GM23338 (cell line): ENCODE measurements around the gene DAAM2. TPM values are rescaled to one million over a fixed set of nuclear protein-coding genes. Genes with fewer than 3 reads are reported as not detected.

ENCODE experiments used
- ATAC-seq: fragments of 200-7000 bp; cut with Tn5 transposase; 3 replicates; pipeline ENCODE4 v1.9.1; 2020
- DNase-seq: peaks from one replicate; pipeline ENCODE4 v3.0.0-alpha.2; 2015; ENCODE audit warnings: low spot score
- H2AFZ ChIP-seq: fragments of 200-600 bp; sonication (generic); 2 replicates; pipeline ENCODE4 v1.8.0; 2016; ENCODE audit warnings: antibody characterized with exemption, mild to moderate bottlenecking, moderate library complexity
- H3F3A ChIP-seq: fragments of 200-600 bp; sonication (generic); replicated peaks from 2 replicates; pipeline ENCODE4 v1.8.0; 2017; ENCODE audit warnings: antibody characterized with exemption, mixed run types, low read depth
- H3K27ac ChIP-seq: fragments of 200-600 bp; sonication (generic); 2 replicates; pipeline ENCODE4 v1.6.1; 2016; ENCODE audit warnings: low read depth
- H3K27me3 ChIP-seq: fragments of 200-600 bp; sonication (generic); 2 replicates; pipeline ENCODE4 v1.8.0; 2016; ENCODE audit warnings: mild to moderate bottlenecking, mixed run types, moderate library complexity; ENCODE audit not compliant: insufficient read depth
- H3K36me3 ChIP-seq: fragments of 200-600 bp; sonication (generic); 2 replicates; pipeline ENCODE4 v1.8.0; 2016; ENCODE audit warnings: mild to moderate bottlenecking; ENCODE audit not compliant: insufficient read depth
- H3K4me1 ChIP-seq: fragments of 200-600 bp; sonication (generic); 2 replicates; pipeline ENCODE4 v1.8.0; 2016; ENCODE audit warnings: mild to moderate bottlenecking, moderate library complexity; ENCODE audit not compliant: insufficient read depth
- H3K4me2 ChIP-seq: fragments of 200-600 bp; sonication (generic); 2 replicates; pipeline ENCODE4 v1.7.1; 2017; ENCODE audit warnings: mixed run types
- H3K4me3 ChIP-seq: fragments of 200-600 bp; sonication (generic); 2 replicates; pipeline ENCODE4 v1.6.1; 2016; ENCODE audit warnings: mixed run types
- H3K79me2 ChIP-seq: fragments of 200-600 bp; sonication (generic); replicated peaks from 2 replicates; pipeline ENCODE4 v1.8.0; 2017; ENCODE audit warnings: mild to moderate bottlenecking; ENCODE audit not compliant: insufficient read depth
- H3K9me2 ChIP-seq: fragments of 200-600 bp; sonication (generic); 2 replicates; pipeline ENCODE4 v1.8.0; 2017; ENCODE audit not compliant: insufficient read depth
- H4K20me1 ChIP-seq: fragments of 200-600 bp; sonication (generic); replicated peaks from 2 replicates; pipeline ENCODE4 v1.8.0; 2017; ENCODE audit warnings: mild to moderate bottlenecking; ENCODE audit not compliant: insufficient read depth
- H3K27ac Mint-ChIP-seq: 2 replicates; pipeline ENCODE4 v1.8.0; 2020; ENCODE audit warnings: inconsistent platforms, mild to moderate bottlenecking, moderate library complexity, mixed read lengths
- H3K27me3 Mint-ChIP-seq: 3 replicates; pipeline ENCODE4 v1.8.0; 2022; ENCODE audit warnings: low read depth, mild to moderate bottlenecking, moderate library complexity, mixed read lengths, inconsistent platforms; ENCODE audit not compliant: insufficient read depth, poor library complexity
- H3K36me3 Mint-ChIP-seq: 3 replicates; pipeline ENCODE4 v1.8.0; 2021; ENCODE audit warnings: low read depth, mild to moderate bottlenecking, inconsistent platforms, moderate library complexity, mixed read lengths
- H3K4me1 Mint-ChIP-seq: 3 replicates; pipeline ENCODE4 v1.8.0; 2020; ENCODE audit warnings: mild to moderate bottlenecking, inconsistent platforms, mixed read lengths
- H3K4me3 Mint-ChIP-seq: 3 replicates; pipeline ENCODE4 v1.8.0; 2021; ENCODE audit warnings: moderate library complexity, mild to moderate bottlenecking, inconsistent platforms, mixed read lengths
- H3K9me3 Mint-ChIP-seq: 3 replicates; pipeline ENCODE4 v1.8.0; 2020; ENCODE audit warnings: moderate library complexity, mild to moderate bottlenecking, inconsistent platforms, mixed read lengths
- CREB1 ChIP-seq: fragments of 250-450 bp; sonication (Bioruptor Pico); IDR thresholded peaks from 2 replicates; pipeline ENCODE4 v1.5.0; 2020; ENCODE audit warnings: low read depth, mild to moderate bottlenecking, moderate library complexity
- EZH2 ChIP-seq: fragments of 200-600 bp; sonication (generic); IDR thresholded peaks from one replicate; pipeline ENCODE4 v1.8.0; 2017; ENCODE audit warnings: antibody characterized with exemption, mild to moderate bottlenecking, low read depth; ENCODE audit not compliant: unreplicated experiment
- EZH2phosphoT487 ChIP-seq: fragments of 200-600 bp; sonication (generic); IDR thresholded peaks from one replicate; pipeline ENCODE4 v1.8.1; 2018; ENCODE audit warnings: antibody characterized with exemption; ENCODE audit not compliant: unreplicated experiment
- JUNB ChIP-seq: IDR thresholded peaks from one replicate; pipeline ENCODE4 v1.6.1; 2016; ENCODE audit warnings: antibody characterized with exemption; ENCODE audit not compliant: unreplicated experiment
- NANOG ChIP-seq: IDR thresholded peaks from 2 replicates; pipeline ENCODE4 v1.6.1; 2016; ENCODE audit warnings: antibody characterized with exemption, borderline replicate concordance
- POLR2AphosphoS5 ChIP-seq: IDR thresholded peaks from 2 replicates; pipeline ENCODE4 v1.6.1; 2016; ENCODE audit warnings: antibody characterized with exemption, low read depth
- STAT1 ChIP-seq: IDR thresholded peaks from one replicate; pipeline ENCODE4 v1.6.1; 2016; ENCODE audit warnings: antibody characterized with exemption; ENCODE audit not compliant: unreplicated experiment
- ZNF114 ChIP-seq: fragments of 250-450 bp; sonication (Bioruptor Pico); IDR thresholded peaks from 2 replicates; pipeline ENCODE4 v1.5.0; 2020; ENCODE audit warnings: mild to moderate bottlenecking, moderate library complexity
- ZNF331 ChIP-seq: fragments of 250-450 bp; sonication (Bioruptor Pico); IDR thresholded peaks from 2 replicates; pipeline ENCODE4 v1.5.0; 2020; ENCODE audit warnings: low read depth, mild to moderate bottlenecking, moderate library complexity
- polyA plus RNA-seq: library from polyadenylated mRNA; unstranded; fragments of >200 nt; fragmentation: Nextera tagmentation; extraction: Ambion mirVana; gene quantifications from 2 replicates; pipeline ENCODE4 v1.2.1, GENCODE V29; 2016
- total RNA-seq: library from RNA; depleted of rRNA; stranded (reverse); fragments of >200 nt; shearing (Covaris generic); gene quantifications from 2 replicates; pipeline ENCODE4 v1.2.3, GENCODE V29; 2014
- TF ChIP-seq, protein P1 (sequence below): IDR thresholded peaks from 2 replicates; pipeline ENCODE4 v1.6.1; 2016; ENCODE audit warnings: antibody characterized with exemption
- TF ChIP-seq, protein P2 (sequence below): IDR thresholded peaks from one replicate; pipeline ENCODE4 v1.6.1; 2018; ENCODE audit warnings: antibody characterized with exemption; ENCODE audit not compliant: unreplicated experiment
- TF ChIP-seq, protein P3 (sequence below), 2 experiments: fragments of 200-600 bp in 1 of 2; sonication (generic) in 1 of 2; conservative IDR thresholded peaks; 2 replicates each; pipeline versions ENCODE4 v1.5.1 to v1.6.1; 2016 to 2017; ENCODE audit warnings: antibody characterized with exemption in 2 of 2, low read depth in 2 of 2, mild to moderate bottlenecking in 2 of 2, moderate library complexity in 1 of 2

Gene DAAM2
- total and polyA plus RNA-seq, 2 experiments from 2014 or later, result 1.4 to 4.9 TPM

DNA sequence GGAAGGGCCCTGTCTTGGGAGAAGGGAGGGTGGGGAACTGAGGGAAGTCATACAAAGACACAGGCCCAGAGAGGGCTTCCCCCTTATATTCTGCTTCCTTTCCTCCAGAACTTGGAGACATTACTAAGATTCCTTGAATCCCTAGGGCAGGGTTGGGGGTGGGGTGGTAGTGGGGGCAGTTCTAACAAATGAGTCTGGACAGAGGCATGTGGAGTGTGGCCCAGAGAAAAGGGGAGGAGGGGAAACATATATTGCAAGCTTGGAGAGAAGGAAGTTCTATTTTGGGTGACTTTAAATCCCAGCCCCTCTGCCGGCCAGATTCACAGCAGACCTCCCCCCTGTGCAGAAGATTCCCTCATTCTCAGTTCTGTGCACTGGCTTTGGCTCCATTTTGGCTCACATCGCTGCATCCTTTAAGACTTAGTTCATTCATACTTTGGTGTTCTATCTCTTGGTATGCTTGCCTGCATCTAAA, 43.7 kb downstream of the DAAM2 start:
- no peak for ATAC-seq
- no peak overlapping the region for H3K4me2 ChIP-seq
- no peaks in the 10 kb centered on the region for H3K79me2 ChIP-seq
- H3K9me2 ChIP-seq, result peaks cover 3% of the 10 kb centered on the region; the same call in 1 of the 2 replicates
- Mint-ChIP-seq H3K4me3 (no peak overlapping the region), H3K4me1 (peaks cover 10% of the 10 kb centered on the region), H3K9me3 (no peaks in the 10 kb centered on the region), H3K27ac (no peak overlapping the region), H3K27me3 (peaks cover 3% of the 10 kb centered on the region), H3K36me3 (no peaks in the 10 kb centered on the region; the same call in 2 of the 3 replicates)
- no peaks in the 10 kb centered on the region for H3F3A ChIP-seq
- no peaks in the 10 kb centered on the region for H3K27me3 ChIP-seq
- no peak overlapping the region for H3K4me3 ChIP-seq
- TF ChIP-seq, protein P1, sequence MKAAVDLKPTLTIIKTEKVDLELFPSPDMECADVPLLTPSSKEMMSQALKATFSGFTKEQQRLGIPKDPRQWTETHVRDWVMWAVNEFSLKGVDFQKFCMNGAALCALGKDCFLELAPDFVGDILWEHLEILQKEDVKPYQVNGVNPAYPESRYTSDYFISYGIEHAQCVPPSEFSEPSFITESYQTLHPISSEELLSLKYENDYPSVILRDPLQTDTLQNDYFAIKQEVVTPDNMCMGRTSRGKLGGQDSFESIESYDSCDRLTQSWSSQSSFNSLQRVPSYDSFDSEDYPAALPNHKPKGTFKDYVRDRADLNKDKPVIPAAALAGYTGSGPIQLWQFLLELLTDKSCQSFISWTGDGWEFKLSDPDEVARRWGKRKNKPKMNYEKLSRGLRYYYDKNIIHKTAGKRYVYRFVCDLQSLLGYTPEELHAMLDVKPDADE, result no peak
- no peak for TF ChIP-seq CREB1
- TF ChIP-seq ZNF331 (CRISPR knock-in tag), result no peak
- H3K36me3 ChIP-seq, result no peaks in the 10 kb centered on the region
- H3K27ac ChIP-seq, result no peak overlapping the region
- H4K20me1 ChIP-seq, result no peaks in the 10 kb centered on the region
- peak; percentile 19 for DNase-seq
- no peak overlapping the region; the same call in 1 of the 2 replicates for H2AFZ ChIP-seq
- H3K4me1 ChIP-seq, result peaks cover 6% of the 10 kb centered on the region

GRCh38 chr6:39836606-39837005, 44.4 kb downstream of the DAAM2 start:
- H3K27ac Mint-ChIP-seq, result no peak overlapping the region
- H3K9me2 ChIP-seq, result peaks cover 3% of the 10 kb centered on the region; the same call in 1 of the 2 replicates
- no peak for ATAC-seq
- no peaks in the 10 kb centered on the region for H4K20me1 ChIP-seq
- no peaks in the 10 kb centered on the region for H3F3A ChIP-seq
- peaks cover 3% of the 10 kb centered on the region for H3K27me3 Mint-ChIP-seq
- H3K9me3 Mint-ChIP-seq, result no peaks in the 10 kb centered on the region
- no peak overlapping the region for H3K4me3 Mint-ChIP-seq
- H3K36me3 Mint-ChIP-seq, result no peaks in the 10 kb centered on the region; the same call in 2 of the 3 replicates
- peaks cover 8% of the 10 kb centered on the region for H3K4me1 ChIP-seq
- H3K27me3 ChIP-seq, result no peaks in the 10 kb centered on the region
- peaks cover 14% of the 10 kb centered on the region for H3K4me1 Mint-ChIP-seq
- no peak overlapping the region for H3K4me2 ChIP-seq
- no peaks in the 10 kb centered on the region for H3K36me3 ChIP-seq
- H3K4me3 ChIP-seq, result no peak overlapping the region
- no peak overlapping the region for H3K27ac ChIP-seq
- DNase-seq, result no peak
- H2AFZ ChIP-seq, result no peak overlapping the region
- H3K79me2 ChIP-seq, result no peaks in the 10 kb centered on the region
- TF ChIP-seq ZNF331 (CRISPR knock-in tag) (no peak), EZH2 (no peak), POLR2AphosphoS5 (no peak), EZH2phosphoT487 (no peak), NANOG (no peak), CREB1 (no peak), STAT1 (no peak), ZNF114 (CRISPR knock-in tag) (no peak), JUNB (no peak)
- TF ChIP-seq, protein P2, sequence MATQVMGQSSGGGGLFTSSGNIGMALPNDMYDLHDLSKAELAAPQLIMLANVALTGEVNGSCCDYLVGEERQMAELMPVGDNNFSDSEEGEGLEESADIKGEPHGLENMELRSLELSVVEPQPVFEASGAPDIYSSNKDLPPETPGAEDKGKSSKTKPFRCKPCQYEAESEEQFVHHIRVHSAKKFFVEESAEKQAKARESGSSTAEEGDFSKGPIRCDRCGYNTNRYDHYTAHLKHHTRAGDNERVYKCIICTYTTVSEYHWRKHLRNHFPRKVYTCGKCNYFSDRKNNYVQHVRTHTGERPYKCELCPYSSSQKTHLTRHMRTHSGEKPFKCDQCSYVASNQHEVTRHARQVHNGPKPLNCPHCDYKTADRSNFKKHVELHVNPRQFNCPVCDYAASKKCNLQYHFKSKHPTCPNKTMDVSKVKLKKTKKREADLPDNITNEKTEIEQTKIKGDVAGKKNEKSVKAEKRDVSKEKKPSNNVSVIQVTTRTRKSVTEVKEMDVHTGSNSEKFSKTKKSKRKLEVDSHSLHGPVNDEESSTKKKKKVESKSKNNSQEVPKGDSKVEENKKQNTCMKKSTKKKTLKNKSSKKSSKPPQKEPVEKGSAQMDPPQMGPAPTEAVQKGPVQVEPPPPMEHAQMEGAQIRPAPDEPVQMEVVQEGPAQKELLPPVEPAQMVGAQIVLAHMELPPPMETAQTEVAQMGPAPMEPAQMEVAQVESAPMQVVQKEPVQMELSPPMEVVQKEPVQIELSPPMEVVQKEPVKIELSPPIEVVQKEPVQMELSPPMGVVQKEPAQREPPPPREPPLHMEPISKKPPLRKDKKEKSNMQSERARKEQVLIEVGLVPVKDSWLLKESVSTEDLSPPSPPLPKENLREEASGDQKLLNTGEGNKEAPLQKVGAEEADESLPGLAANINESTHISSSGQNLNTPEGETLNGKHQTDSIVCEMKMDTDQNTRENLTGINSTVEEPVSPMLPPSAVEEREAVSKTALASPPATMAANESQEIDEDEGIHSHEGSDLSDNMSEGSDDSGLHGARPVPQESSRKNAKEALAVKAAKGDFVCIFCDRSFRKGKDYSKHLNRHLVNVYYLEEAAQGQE, result no peak
- TF ChIP-seq, protein P3, sequence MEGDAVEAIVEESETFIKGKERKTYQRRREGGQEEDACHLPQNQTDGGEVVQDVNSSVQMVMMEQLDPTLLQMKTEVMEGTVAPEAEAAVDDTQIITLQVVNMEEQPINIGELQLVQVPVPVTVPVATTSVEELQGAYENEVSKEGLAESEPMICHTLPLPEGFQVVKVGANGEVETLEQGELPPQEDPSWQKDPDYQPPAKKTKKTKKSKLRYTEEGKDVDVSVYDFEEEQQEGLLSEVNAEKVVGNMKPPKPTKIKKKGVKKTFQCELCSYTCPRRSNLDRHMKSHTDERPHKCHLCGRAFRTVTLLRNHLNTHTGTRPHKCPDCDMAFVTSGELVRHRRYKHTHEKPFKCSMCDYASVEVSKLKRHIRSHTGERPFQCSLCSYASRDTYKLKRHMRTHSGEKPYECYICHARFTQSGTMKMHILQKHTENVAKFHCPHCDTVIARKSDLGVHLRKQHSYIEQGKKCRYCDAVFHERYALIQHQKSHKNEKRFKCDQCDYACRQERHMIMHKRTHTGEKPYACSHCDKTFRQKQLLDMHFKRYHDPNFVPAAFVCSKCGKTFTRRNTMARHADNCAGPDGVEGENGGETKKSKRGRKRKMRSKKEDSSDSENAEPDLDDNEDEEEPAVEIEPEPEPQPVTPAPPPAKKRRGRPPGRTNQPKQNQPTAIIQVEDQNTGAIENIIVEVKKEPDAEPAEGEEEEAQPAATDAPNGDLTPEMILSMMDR (conservative IDR thresholded peaks at IDR 0.05; ENCODE audit: low read depth in 2 of 2), result no peak
- TF ChIP-seq, protein P1, result no peak
